SU-DHL-6 (cell line): ENCODE results near the gene CDK18.

ENCODE experiments used
- H2AFZ ChIP-seq: fragments of 200-600 bp; sonication (generic); 2 replicates; pipeline ENCODE4 v1.6.1; 2014; ENCODE audit warnings: low read depth, mild to moderate bottlenecking, moderate library complexity, mixed read lengths, antibody characterized with exemption, low read length; ENCODE audit not compliant: severe bottlenecking
- H3F3A ChIP-seq: fragments of 200-600 bp; shearing (Covaris generic); 2 replicates; pipeline ENCODE4 v1.6.0; 2016; ENCODE audit warnings: antibody characterized with exemption, mild to moderate bottlenecking; ENCODE audit not compliant: insufficient read depth
- H3K27ac ChIP-seq: fragments of 200-600 bp; sonication (generic); 2 replicates; pipeline ENCODE4 v1.5.1; 2016; ENCODE audit warnings: low read depth, mild to moderate bottlenecking, low read length, moderate library complexity, mixed read lengths
- H3K27me3 ChIP-seq: fragments of 200-600 bp; sonication (generic), shearing (Covaris generic); 2 replicates; pipeline ENCODE4 v1.6.0; 2014; ENCODE audit warnings: mild to moderate bottlenecking, low read length
- H3K36me3 ChIP-seq: fragments of 200-600 bp; sonication (generic); 2 replicates; pipeline ENCODE4 v1.6.1; 2014; ENCODE audit warnings: mild to moderate bottlenecking, low read length, mixed read lengths
- H3K4me2 ChIP-seq: fragments of 300-600, 200-600 bp; shearing (Covaris generic), sonication (generic); 2 replicates; pipeline ENCODE4 v1.6.0; 2014; ENCODE audit warnings: low read length, low read depth, mild to moderate bottlenecking; ENCODE audit not compliant: poor library complexity, severe bottlenecking
- H3K4me3 ChIP-seq: fragments of 200-600 bp; sonication (generic); 2 replicates; pipeline ENCODE4 v1.5.1; 2014; ENCODE audit warnings: antibody characterized with exemption, low read length, mild to moderate bottlenecking, mixed read lengths; ENCODE audit not compliant: insufficient read depth, poor library complexity, severe bottlenecking
- H3K79me2 ChIP-seq: fragments of 200-600 bp; sonication (generic); 2 replicates; pipeline ENCODE4 v1.6.1; 2014; ENCODE audit warnings: mild to moderate bottlenecking, low read length, moderate library complexity; ENCODE audit not compliant: insufficient read depth
- H3K9ac ChIP-seq: fragments of 200-600 bp; sonication (generic); 2 replicates; pipeline ENCODE4 v1.7.0; 2014; ENCODE audit warnings: mild to moderate bottlenecking, low read length
- H3K9me2 ChIP-seq: fragments of 200-600 bp; sonication (generic); replicated peaks from 2 replicates; pipeline ENCODE4 v1.6.1; 2014; ENCODE audit warnings: low read length; ENCODE audit not compliant: insufficient read depth
- H3K9me3 ChIP-seq: fragments of 200-600 bp; sonication (generic); 2 replicates; pipeline ENCODE4 v1.6.1; 2014; ENCODE audit warnings: low read length, mixed read lengths; ENCODE audit not compliant: insufficient read depth
- H4K20me1 ChIP-seq: fragments of 200-600 bp; sonication (generic); 2 replicates; pipeline ENCODE4 v1.6.1; 2014; ENCODE audit warnings: low read depth, mild to moderate bottlenecking, antibody characterized with exemption, low read length, moderate library complexity, mixed read lengths
- EZH2phosphoT487 ChIP-seq: fragments of 200-600 bp; sonication (generic), shearing (Covaris generic); conservative IDR thresholded peaks from 2 replicates; pipeline ENCODE4 v1.6.1; 2018; ENCODE audit warnings: mild to moderate bottlenecking, antibody characterized with exemption, low read length, moderate library complexity, mixed read lengths
- TF ChIP-seq, protein P1 (sequence below): fragments of 200-600 bp; sonication (generic); IDR thresholded peaks from one replicate; pipeline ENCODE4 v1.5.1; 2017; ENCODE audit warnings: antibody characterized with exemption, mild to moderate bottlenecking, low read length, moderate library complexity; ENCODE audit not compliant: insufficient read depth, poor library complexity, severe bottlenecking

CDK18 gene

DNA sequence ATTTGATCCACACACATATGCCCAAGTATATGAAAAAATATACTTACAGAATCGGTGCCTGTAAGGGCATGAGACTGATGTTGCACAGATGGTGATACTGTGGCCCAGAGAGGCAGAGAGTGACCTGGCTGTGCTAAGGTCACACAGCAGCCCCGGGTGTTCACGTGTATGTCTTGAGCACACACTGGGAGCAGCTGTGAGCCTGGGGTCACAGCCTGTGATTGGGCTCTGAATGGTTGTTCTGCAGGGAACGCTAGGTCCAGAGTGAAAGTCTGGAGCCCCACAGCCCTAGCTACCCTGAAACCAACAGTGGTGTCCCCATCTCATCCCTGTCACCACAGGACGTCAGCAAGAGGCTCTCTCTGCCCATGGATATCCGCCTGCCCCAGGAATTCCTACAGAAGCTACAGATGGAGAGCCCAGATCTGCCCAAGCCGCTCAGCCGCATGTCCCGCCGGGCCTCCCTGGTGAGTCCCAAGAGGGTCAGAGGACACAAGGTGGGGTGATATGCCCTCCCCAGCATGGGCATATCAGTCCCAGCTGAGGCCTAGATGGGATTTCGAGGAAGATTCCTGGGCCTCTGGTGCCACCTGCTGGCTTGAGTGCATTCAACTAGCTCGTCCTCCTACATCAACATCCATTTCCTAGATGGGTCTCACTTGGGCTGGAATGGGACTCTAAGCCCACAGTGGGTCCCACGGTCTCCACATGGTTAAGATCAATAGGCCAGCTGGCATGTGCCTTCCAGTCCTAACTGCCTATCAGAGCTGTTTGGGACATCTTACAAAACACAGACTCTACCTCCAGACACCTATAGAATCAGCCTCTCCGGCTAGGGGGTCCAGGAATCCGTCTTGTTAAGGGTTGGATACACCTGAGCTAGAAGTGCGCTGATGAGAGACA is 19.7 kb downstream of the CDK18 start:
- no peaks in the 10 kb centered on the region for H4K20me1 ChIP-seq
- H3K36me3 ChIP-seq: no peaks in the 10 kb centered on the region
- TF ChIP-seq, protein P1, sequence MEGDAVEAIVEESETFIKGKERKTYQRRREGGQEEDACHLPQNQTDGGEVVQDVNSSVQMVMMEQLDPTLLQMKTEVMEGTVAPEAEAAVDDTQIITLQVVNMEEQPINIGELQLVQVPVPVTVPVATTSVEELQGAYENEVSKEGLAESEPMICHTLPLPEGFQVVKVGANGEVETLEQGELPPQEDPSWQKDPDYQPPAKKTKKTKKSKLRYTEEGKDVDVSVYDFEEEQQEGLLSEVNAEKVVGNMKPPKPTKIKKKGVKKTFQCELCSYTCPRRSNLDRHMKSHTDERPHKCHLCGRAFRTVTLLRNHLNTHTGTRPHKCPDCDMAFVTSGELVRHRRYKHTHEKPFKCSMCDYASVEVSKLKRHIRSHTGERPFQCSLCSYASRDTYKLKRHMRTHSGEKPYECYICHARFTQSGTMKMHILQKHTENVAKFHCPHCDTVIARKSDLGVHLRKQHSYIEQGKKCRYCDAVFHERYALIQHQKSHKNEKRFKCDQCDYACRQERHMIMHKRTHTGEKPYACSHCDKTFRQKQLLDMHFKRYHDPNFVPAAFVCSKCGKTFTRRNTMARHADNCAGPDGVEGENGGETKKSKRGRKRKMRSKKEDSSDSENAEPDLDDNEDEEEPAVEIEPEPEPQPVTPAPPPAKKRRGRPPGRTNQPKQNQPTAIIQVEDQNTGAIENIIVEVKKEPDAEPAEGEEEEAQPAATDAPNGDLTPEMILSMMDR: peak; percentile 84
- no peak for TF ChIP-seq EZH2phosphoT487
- H2AFZ ChIP-seq: no peak overlapping the region
- H3K4me3 ChIP-seq: no peak overlapping the region
- no peaks in the 10 kb centered on the region for H3K79me2 ChIP-seq
- H3K27ac ChIP-seq: no peak overlapping the region
- no peaks in the 10 kb centered on the region for H3K9me3 ChIP-seq
- H3K27me3 ChIP-seq: no peaks in the 10 kb centered on the region
- no peak overlapping the region for H3K4me2 ChIP-seq
- H3K9ac ChIP-seq: no peak overlapping the region
- H3K9me2 ChIP-seq: no peaks in the 10 kb centered on the region
- no peaks in the 10 kb centered on the region for H3F3A ChIP-seq

DNA sequence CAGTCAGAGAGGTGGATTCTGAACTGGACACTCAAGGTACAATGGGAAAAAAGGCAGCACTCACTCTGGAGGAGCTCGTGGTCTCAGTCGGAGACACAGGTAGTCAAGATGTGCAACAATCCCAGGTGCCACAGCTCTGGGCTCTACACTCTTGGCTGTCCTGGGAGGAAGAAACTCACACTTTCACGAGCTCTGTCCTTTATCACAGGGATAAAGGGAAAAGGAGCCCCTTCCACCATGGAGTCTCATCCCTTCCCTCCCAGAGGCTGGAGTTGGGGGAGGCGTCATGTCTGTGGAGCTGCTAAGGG is 20.3 kb downstream of the CDK18 start:
- H3K9me2 ChIP-seq: no peaks in the 10 kb centered on the region
- no peaks in the 10 kb centered on the region for H3K27me3 ChIP-seq
- H3K4me2 ChIP-seq: no peak overlapping the region
- no peaks in the 10 kb centered on the region for H4K20me1 ChIP-seq
- H3K36me3 ChIP-seq: no peaks in the 10 kb centered on the region
- H3K79me2 ChIP-seq: no peaks in the 10 kb centered on the region
- TF ChIP-seq, protein P1: no peak
- no peak overlapping the region for H3K4me3 ChIP-seq
- H3K9me3 ChIP-seq: no peaks in the 10 kb centered on the region
- H3K9ac ChIP-seq: no peak overlapping the region
- H3F3A ChIP-seq: no peaks in the 10 kb centered on the region
- H2AFZ ChIP-seq: no peak overlapping the region
- no peak overlapping the region for H3K27ac ChIP-seq

DNA sequence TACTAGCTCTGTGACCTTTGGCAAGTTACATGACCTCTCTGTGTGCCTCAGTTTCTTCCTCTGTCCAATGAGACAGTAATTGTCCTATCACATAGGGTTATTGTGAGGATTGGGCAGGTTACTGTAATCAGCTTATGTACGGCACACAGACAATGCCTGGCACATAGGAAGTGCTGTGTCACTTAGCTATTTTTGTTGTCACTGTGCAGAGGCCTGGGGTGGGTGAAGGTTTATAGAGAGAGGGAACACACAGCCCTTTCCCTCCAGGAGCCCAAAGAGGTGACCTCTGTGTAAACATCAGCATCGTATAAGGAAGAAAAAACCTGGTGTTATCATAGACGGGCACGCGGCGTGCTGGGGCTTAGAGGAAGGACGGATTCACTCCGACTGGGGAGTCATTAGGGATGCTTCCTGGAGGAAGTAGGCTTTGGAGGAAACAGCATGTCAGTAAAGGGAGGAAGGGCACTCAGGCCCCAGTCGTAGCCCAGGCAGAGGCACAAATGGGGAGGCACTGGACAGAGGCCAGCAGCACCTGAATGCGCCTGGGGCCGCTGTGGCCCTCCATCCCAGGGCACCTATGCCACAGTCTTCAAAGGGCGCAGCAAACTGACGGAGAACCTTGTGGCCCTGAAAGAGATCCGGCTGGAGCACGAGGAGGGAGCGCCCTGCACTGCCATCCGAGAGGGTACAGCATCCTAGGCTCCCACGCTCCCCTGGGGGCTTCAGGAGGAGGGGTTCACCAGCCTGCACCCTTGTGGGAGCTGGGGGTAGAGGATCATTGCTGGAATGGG is 21.2 kb downstream of the CDK18 start:
- H4K20me1 ChIP-seq: no peaks in the 10 kb centered on the region
- no peak overlapping the region for H3K4me2 ChIP-seq
- H2AFZ ChIP-seq: no peak overlapping the region
- no peaks in the 10 kb centered on the region for H3K9me2 ChIP-seq
- no peaks in the 10 kb centered on the region for H3K36me3 ChIP-seq
- no peaks in the 10 kb centered on the region for H3K27me3 ChIP-seq
- no peak overlapping the region for H3K27ac ChIP-seq
- no peaks in the 10 kb centered on the region for H3K9me3 ChIP-seq
- H3F3A ChIP-seq: no peaks in the 10 kb centered on the region
- no peak overlapping the region for H3K9ac ChIP-seq
- no peak for TF ChIP-seq EZH2phosphoT487
- TF ChIP-seq, protein P1: no peak
- no peak overlapping the region for H3K4me3 ChIP-seq
- H3K79me2 ChIP-seq: no peaks in the 10 kb centered on the region
